ENCODE data around the gene UNC5A.

Gene UNC5A

GRCh38 chr5:176799488-176799887 is 10.9 kb upstream of the UNC5A start:
- H3K4me3 ChIP-seq (ENCODE audit: control insufficient read depth, low read depth, low read length), result no peak overlapping the region
- DNase-seq (ENCODE audit: low read depth), result no peak
- TF ChIP-seq, protein P1, sequence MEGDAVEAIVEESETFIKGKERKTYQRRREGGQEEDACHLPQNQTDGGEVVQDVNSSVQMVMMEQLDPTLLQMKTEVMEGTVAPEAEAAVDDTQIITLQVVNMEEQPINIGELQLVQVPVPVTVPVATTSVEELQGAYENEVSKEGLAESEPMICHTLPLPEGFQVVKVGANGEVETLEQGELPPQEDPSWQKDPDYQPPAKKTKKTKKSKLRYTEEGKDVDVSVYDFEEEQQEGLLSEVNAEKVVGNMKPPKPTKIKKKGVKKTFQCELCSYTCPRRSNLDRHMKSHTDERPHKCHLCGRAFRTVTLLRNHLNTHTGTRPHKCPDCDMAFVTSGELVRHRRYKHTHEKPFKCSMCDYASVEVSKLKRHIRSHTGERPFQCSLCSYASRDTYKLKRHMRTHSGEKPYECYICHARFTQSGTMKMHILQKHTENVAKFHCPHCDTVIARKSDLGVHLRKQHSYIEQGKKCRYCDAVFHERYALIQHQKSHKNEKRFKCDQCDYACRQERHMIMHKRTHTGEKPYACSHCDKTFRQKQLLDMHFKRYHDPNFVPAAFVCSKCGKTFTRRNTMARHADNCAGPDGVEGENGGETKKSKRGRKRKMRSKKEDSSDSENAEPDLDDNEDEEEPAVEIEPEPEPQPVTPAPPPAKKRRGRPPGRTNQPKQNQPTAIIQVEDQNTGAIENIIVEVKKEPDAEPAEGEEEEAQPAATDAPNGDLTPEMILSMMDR (IDR thresholded peaks at IDR 0.05; ENCODE audit: control insufficient read depth, insufficient read depth, low read depth, low read length, missing control alignments), result no peak

- no peak overlapping the region for H3K4me3 ChIP-seq (ENCODE audit: control insufficient read depth, low read depth, low read length)
- no peak for DNase-seq (ENCODE audit: low read depth)
- TF ChIP-seq, protein P1 (IDR thresholded peaks at IDR 0.05; ENCODE audit: control insufficient read depth, insufficient read depth, low read depth, low read length, missing control alignments), result no peak
Observed at GRCh38 chr5:176800024-176800423, 10.3 kb upstream of the UNC5A start.

GRCh38 chr5:176802116-176802784 is 8.1 kb upstream of the UNC5A start:
- DNase-seq (ENCODE audit: low read depth), result no peak
- no peak overlapping the region for H3K4me3 ChIP-seq (ENCODE audit: control insufficient read depth, low read depth, low read length)
- TF ChIP-seq, protein P1 (IDR thresholded peaks at IDR 0.05; ENCODE audit: control insufficient read depth, insufficient read depth, low read depth, low read length, missing control alignments), result no peak

- DNase-seq (ENCODE audit: low read depth), result no peak
- H3K4me3 ChIP-seq (ENCODE audit: control insufficient read depth, low read depth, low read length), result no peak overlapping the region
Observed at GRCh38 chr5:176803068-176803942, 7.1 kb upstream of the UNC5A start.

GRCh38 chr5:176803943-176804498 is 6.3 kb upstream of the UNC5A start:
- TF ChIP-seq, protein P1 (IDR thresholded peaks at IDR 0.05; ENCODE audit: control insufficient read depth, insufficient read depth, low read depth, low read length, missing control alignments), result no peak
- DNase-seq (ENCODE audit: low read depth), result no peak
- no peak overlapping the region for H3K4me3 ChIP-seq (ENCODE audit: control insufficient read depth, low read depth, low read length)

More at GRCh38 chr5:176803068-176803942, 7.1 kb upstream of the UNC5A start:
- TF ChIP-seq, protein P1 (IDR thresholded peaks at IDR 0.05; ENCODE audit: control insufficient read depth, insufficient read depth, low read depth, low read length, missing control alignments), result no peak

DNA sequence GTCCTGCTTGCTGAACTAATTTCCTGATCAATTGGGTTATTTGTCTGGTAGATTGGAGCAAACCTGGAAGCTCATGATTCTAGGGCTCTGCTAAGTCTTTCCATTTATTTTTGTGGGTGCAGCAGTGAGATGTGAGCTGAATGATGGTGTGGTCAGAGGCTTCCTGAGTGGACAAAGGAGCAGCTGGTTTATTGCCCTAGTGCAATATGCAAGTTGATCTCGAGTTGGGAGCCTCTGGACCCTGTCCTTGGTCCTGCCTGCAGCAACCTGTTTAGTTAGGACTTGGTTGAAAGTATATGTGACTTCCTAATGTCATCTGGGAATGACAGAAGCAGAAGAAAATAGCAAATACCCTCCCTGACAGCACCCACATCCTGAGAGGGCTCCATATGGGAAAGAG is 4.2 kb upstream of the UNC5A start:
- no peak overlapping the region for H3K4me3 ChIP-seq (ENCODE audit: control insufficient read depth, low read depth, low read length)
- TF ChIP-seq, protein P1 (IDR thresholded peaks at IDR 0.05; ENCODE audit: control insufficient read depth, insufficient read depth, low read depth, low read length, missing control alignments), result no peak
- DNase-seq (ENCODE audit: low read depth), result no peak

Data from AG09309 (cell line).